IPS-NIHi7 (cell line): ENCODE results near the gene C21orf91.

Experiments used
- DNase-seq: peaks from one replicate; pipeline ENCODE4 v3.0.0; 2012; ENCODE audit warnings: mixed read lengths; ENCODE audit errors: extremely low spot score

Gene C21orf91

GRCh38 chr21:17797967-17798366 lies 21.2 kb downstream of the C21orf91 start:
- no peak for DNase-seq

- no peak for DNase-seq
These were observed 22.7 kb downstream of the C21orf91 start for GRCh38 chr21:17796503-17796902.

DNA sequence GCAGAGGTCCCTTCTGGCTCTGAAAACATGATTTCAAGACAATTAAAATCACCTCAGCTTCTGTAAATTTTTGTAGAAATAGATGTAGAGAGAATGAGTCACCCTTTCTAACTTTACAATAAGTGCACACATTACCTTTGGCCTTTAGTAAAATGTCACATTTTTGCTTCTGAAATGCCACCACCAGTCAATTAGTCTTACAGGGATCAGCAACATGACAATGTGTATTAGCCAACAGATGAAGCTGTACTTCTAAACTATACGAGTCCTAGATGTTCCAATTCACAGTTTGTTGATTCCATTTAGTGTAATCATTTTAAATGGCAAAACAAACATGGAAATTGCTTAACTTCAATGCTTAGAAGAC lies 23.1 kb downstream of the C21orf91 start:
- DNase-seq, result no peak

DNA sequence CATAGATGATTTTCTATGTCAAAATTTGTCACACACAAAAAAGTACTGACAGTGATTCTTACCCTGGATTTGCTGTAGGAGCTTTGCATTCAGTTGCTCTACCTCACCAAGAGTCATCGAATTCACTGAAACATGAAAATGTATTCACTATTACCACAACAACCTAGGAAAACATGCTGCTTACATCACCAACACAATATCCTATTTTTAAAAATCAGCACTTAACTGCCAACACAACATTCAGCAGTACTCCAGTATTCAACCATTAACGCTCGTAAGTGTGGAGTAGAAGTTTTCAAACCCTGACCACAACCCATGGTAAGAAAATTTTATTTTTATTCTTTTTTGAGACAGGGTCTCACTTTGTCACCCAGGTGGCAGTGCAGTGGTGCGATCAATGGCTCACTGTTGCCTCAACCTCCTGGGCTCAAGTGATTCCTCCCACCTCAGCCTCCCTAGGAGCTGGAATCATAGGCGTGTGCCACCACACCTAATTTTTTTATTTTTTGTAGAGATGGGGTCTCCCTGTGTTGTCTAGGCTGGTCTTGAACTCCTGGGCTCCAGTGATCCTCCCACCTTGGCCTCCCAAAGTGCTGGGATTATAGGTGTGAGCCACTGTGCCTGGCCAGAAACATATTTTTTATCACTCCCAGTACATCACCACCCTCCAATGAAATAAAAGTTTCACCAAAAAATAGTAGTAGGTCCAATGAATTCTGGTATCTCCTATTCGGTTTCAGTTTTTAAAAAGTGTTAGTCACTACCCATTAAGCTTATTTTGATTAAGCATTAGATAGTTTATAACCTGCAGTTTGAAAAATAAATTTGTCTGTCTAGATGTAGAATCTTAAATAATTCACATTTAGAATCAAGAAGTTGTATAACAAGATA lies 23.8 kb downstream of the C21orf91 start:
- DNase-seq, result no peak

- no peak for DNase-seq
These were observed 24.5 kb downstream of the C21orf91 start for GRCh38 chr21:17794518-17795145.

DNA sequence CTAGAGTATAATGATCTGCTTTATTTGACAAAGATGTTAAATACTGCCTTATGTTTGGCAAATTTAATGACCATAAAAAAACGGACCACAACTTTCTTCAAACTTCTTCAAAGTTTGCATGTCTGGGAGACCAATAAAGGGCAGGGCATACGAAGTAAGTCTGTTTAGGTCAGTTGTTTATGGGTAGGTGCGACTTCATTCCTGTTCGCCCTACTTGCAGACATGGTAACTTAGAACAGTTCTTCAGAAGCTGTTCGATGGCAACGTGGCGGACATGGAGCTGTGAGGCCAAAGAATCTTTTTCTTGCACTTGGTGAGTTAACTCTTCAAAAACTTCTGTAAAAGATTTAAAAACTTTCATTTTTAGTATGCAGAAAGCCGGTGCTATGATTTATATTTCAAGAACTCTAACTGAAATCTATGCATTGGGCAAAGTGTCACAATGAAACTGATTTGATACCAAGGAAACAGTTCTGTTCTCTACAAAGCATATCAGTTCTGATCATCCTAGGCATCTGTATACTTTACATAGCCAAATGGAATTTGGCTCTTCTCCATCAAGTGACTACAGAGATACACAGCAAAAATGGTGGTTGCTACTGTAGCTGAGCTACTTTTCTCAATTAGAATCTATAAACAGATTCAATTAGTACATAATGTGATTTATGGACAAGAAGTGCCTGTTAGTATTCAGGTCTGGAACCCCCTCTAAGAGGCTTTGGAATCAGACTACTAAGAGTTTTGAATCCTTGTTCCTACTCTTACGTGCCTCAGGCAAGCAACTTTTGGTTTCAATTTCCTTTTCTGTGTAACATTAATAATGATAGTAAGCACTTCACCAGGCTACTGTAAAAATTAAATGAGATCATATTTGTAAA lies 25.7 kb downstream of the C21orf91 start:
- no peak for DNase-seq

- DNase-seq, result no peak
These were observed 29.5 kb downstream of the C21orf91 start for GRCh38 chr21:17789656-17790055.

DNA sequence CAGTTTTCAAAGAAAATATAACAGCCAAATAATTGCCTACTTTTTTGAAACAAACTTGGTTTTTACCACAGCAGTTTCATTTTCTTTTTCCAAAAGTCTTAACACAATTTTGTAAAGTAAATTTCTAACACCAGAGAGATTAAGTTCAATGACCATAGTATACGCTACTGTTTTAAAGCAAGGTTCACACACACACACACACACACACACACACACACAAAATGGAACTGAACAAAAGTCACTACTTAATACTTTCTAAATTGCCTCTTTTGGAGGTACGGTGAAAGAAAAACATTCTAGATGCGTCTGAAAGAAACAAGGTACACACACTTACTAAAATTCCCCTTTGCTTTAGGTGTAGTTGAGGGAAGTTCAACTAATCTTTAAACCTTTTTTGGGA lies 30.1 kb downstream of the C21orf91 start:
- no peak for DNase-seq

DNA sequence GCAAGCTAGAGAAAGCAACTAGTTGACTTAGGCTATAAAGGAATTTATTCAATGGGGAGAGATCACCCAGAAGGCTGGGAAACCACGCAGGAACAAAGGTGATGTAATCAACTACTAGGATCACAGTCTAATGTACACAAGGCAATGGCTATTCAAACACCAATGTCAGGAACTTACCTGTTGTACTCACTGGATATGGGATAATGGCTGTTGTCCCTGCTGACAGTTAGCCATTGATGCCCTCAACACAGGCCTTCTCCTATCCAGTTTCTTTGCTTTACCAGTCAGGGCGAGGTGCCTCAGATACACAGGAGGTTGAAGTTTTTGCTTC lies 32.3 kb downstream of the C21orf91 start:
- no peak for DNase-seq

- DNase-seq, result no peak
These were observed 32.9 kb downstream of the C21orf91 start for GRCh38 chr21:17786071-17786850.

DNA sequence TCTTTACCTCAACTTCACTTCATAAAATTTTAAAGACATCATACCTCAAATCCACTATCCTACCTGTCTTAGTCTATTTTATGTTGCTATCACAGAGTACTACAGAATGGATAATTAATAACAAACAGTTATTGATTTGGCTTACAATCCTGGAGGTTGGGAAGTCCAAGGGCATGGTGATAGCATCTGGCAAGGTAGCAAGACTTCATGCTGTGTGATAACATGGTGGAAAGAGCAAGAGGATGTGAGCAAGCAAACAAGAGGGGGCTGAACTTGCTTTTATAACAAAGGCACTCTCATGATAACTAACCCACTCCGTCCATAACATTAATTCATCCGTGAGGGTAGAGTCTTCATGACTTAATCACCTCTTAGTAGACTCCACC lies 33.8 kb downstream of the C21orf91 start:
- no peak for DNase-seq

DNA sequence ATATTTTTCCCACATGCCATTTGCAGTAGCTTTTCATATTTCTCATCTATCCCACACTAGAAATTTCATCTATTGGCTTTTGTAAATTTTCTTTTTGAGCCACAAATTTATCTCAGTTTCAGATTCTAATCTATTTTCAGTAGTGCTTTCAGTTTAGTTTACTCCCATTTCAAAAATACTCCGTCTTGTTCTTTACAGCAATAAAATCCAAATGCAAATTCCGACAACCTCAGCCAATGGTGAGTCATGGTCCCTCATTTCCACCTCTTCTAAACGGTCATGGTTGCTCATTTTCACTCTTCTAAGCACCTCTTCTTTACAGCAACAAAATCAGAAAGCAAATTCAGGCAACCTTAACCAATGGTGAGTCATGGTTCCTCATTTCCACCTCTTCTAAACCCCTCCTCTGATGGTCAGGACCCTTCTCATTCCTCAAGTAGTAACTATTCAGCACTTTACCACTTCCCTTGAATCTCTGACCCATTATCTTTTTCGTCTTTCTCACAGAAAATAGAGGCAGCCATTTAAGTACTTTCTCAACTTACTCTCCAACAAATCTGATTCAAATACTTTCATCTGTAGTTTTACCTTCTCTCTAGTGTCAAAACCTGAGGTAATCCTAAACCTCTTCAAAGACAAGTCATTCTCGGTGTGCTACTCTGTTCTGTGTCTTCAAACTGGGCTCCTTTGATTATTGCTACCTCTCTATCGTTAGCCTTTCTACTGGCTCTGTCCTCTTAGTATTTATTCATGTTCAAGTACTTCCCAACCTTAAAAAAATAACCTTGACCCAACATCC lies 34.4 kb downstream of the C21orf91 start:
- DNase-seq, result no peak

DNA sequence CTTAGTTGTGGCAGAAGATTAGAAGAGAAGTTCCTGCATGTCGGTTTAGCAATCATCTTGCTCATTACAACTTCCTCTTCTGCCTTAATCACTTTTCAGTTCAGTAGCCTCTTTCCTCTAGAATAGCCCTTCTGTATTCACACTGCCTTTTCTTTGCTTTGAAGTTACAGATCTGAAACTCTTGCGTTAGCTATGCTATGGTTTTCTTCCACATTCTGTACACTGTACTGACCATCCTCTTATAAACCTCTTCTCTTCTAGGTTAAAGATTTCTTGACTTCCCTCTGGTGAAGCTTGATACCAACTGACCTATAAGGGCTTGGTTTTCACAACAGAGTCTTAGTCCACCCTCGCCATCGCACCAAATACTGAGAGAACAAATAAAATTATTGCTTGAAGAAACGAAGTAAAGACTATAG lies 35.0 kb downstream of the C21orf91 start:
- no peak for DNase-seq

- no peak for DNase-seq
These were observed 35.5 kb downstream of the C21orf91 start for GRCh38 chr21:17783481-17784179.

DNA sequence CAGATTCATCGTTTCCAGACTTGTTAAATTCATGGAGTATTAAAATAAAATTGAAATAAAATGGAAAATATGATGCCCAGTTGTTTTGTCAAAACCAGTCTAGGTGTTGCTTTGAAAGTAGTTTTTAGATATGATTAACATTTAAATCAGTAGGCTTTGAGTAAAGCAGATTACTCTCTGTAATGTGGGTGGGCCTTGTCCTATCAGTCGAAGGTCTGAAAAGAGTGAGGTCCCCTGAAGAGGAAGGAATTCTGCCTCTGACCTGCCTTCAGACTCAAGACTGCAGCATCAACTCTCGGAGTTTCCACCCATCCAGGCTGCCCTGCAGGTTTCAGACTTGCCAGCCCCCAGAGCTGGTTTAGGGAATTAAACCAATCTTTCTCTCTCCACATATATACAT lies 36.2 kb downstream of the C21orf91 start:
- DNase-seq, result no peak

DNA sequence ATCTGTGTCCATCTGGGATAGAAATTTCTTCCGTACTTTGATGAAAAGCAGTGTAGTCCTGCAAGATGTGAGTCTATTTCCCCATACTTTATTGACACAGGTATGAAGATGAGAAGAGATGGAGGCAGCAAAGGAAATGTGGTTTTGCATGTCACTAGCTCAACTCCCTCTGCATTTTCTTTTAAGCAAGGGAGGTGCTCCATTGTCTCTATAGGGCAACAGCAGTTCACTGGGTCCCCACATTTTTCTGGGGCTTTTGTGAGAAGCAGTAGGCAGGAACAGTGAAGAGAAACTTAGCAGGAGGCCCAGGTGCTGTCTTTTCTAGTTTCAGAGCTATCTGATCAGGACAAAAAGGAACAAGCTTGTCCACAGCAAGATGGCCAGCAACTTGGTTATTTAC lies 37.1 kb downstream of the C21orf91 start:
- no peak for DNase-seq

DNA sequence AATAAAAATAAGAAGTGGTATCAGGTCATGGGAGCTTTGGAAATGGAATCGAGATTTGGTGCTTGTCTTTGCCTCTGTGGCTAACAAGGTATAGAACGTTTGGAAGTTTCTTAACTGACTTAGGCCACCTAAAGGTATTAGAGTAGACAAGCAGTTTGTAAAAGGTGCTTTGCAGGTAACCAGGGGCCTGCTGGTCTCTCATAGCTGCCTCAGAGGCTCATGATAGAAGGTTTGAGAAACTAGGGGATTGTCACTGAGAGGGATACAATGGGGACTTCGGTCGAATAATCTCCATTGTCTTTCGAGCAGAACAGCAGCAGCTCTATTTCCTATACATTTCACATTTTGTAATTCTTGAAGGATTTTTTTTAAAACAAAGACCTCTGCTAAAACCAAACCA lies 37.6 kb downstream of the C21orf91 start:
- no peak for DNase-seq

DNA sequence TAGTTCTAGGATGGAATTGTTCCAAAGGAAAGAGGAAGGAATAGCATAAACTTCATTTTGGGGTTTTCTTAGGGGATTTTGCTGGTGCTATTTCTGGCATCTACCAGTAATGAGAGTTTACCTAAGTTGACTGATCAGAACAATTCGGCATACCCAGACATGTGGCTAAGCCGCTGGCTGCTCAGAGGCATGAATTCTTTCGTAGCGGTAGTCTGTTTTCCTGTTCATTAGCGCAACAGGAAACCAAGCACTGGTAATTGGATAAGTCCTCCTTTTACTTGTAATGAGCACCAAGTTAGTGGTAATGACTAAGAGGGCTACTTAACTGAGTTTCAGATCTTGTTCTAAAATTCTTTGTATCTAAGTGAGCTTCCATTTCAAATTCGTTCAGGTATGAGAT lies 38.6 kb downstream of the C21orf91 start:
- no peak for DNase-seq

- no peak for DNase-seq
These were observed 39.2 kb downstream of the C21orf91 start for GRCh38 chr21:17779980-17780379.

GRCh38 chr21:17779496-17779895 lies 39.7 kb downstream of the C21orf91 start:
- DNase-seq, result no peak
